Activated naive CD8-positive, alpha-beta T cell treated with anti-CD3 and anti-CD28 coated beads, Interleukin-2, amount 10 ng/mL, durations not matched to agents 7 days and 5 days (primary cell): Measurements from ENCODE around the gene CD1C. TPM values are rescaled to one million over a fixed set of nuclear protein-coding genes. Genes with fewer than 3 reads are reported as not detected.

Source experiments
- ATAC-seq: fragments of 150-1000 bp; cut with Tn5 transposase; one replicate; pipeline ENCODE4 v1.10.0; 2021; ENCODE audit warnings: low read depth, moderate library complexity
- POLR2A ChIA-PET: fragments of 350-600 bp; sonication (Branson Sonifier 250); formaldehyde crosslinking; loops from one replicate; lab custom pipeline; 2021; ENCODE audit warnings: antibody characterized with exemption; lab: Charles Lee
- DNase-seq: peaks from one replicate; pipeline ENCODE4 v3.0.0; 2021
- H3K27ac Mint-ChIP-seq: one replicate; pipeline ENCODE4 v1.8.0; 2022; ENCODE audit warnings: mild to moderate bottlenecking, mixed read lengths
- H3K27me3 Mint-ChIP-seq: one replicate; pipeline ENCODE4 v1.8.0; 2022; ENCODE audit warnings: mild to moderate bottlenecking, moderate library complexity, mixed read lengths
- H3K36me3 Mint-ChIP-seq: one replicate; pipeline ENCODE4 v1.8.0; 2021; ENCODE audit warnings: mild to moderate bottlenecking, mixed read lengths
- H3K4me1 Mint-ChIP-seq: one replicate; pipeline ENCODE4 v1.8.0; 2021; ENCODE audit warnings: mixed read lengths
- H3K4me3 Mint-ChIP-seq: one replicate; pipeline ENCODE4 v1.8.0; 2022; ENCODE audit warnings: mild to moderate bottlenecking, moderate library complexity, mixed read lengths
- H3K9me3 Mint-ChIP-seq: one replicate; pipeline ENCODE4 v1.8.0; 2021; ENCODE audit warnings: mixed read lengths
- total RNA-seq, 2 experiments: library from RNA; stranded (reverse); gene quantifications; one replicate each; pipeline ENCODE4 v1.2.3, GENCODE V29; 2021

CD1C gene
- total RNA-seq, 2 experiments from 2014 or later: not detected

- Mint-ChIP-seq H3K4me1 (peaks cover 15% of the 10 kb centered on the region), H3K27me3 (peaks cover 7% of the 10 kb centered on the region), H3K4me3 (peak overlapping the region; percentile 62), H3K9me3 (peaks cover 2% of the 10 kb centered on the region), H3K36me3 (no peaks in the 10 kb centered on the region), H3K27ac (peak overlapping the region; percentile 71)
- ATAC-seq: peak; percentile 45
- POLR2A ChIA-PET: no interaction called here
- DNase-seq: no peak
Observed at GRCh38 chr1:158285756-158286241, 3.9 kb upstream of the CD1C start.

GRCh38 chr1:158286487-158286886 is 3.2 kb upstream of the CD1C start:
- Mint-ChIP-seq H3K36me3 (no peaks in the 10 kb centered on the region), H3K27me3 (peaks cover 7% of the 10 kb centered on the region), H3K9me3 (no peaks in the 10 kb centered on the region), H3K27ac (no peak overlapping the region), H3K4me3 (no peak overlapping the region), H3K4me1 (peaks cover 15% of the 10 kb centered on the region)
- POLR2A ChIA-PET: no interaction called here
- DNase-seq (no peak), ATAC-seq (no peak)

- no peak overlapping the region for H3K4me3 Mint-ChIP-seq
- H3K27me3 Mint-ChIP-seq: peaks cover 7% of the 10 kb centered on the region
- H3K4me1 Mint-ChIP-seq: peaks cover 15% of the 10 kb centered on the region
- H3K36me3 Mint-ChIP-seq: no peaks in the 10 kb centered on the region
- POLR2A ChIA-PET: no interaction called here
- H3K27ac Mint-ChIP-seq: no peak overlapping the region
- no peak for ATAC-seq
- DNase-seq: no peak
- H3K9me3 Mint-ChIP-seq: no peaks in the 10 kb centered on the region
Observed at GRCh38 chr1:158286941-158287346, 2.8 kb upstream of the CD1C start.

GRCh38 chr1:158290321-158290844 is 660 bp downstream of the CD1C start:
- Mint-ChIP-seq H3K9me3 (no peaks in the 10 kb centered on the region), H3K36me3 (no peaks in the 10 kb centered on the region), H3K27me3 (peaks cover 4% of the 10 kb centered on the region), H3K27ac (no peak overlapping the region), H3K4me1 (peaks cover 12% of the 10 kb centered on the region), H3K4me3 (no peak overlapping the region)
- no peak for ATAC-seq
- DNase-seq: no peak
- POLR2A ChIA-PET: no interaction called here

- H3K9me3 Mint-ChIP-seq: peaks cover 7% of the 10 kb centered on the region
- no peaks in the 10 kb centered on the region for H3K4me1 Mint-ChIP-seq
- H3K4me3 Mint-ChIP-seq: no peak overlapping the region
- H3K27ac Mint-ChIP-seq: no peak overlapping the region
- peaks cover 6% of the 10 kb centered on the region for H3K27me3 Mint-ChIP-seq
- POLR2A ChIA-PET: no interaction called here
- H3K36me3 Mint-ChIP-seq: no peaks in the 10 kb centered on the region
- ATAC-seq: no peak
- no peak for DNase-seq
Observed at GRCh38 chr1:158295791-158296190, 6.1 kb downstream of the CD1C start.

- Mint-ChIP-seq H3K36me3 (no peaks in the 10 kb centered on the region), H3K27me3 (no peaks in the 10 kb centered on the region), H3K4me1 (no peaks in the 10 kb centered on the region), H3K4me3 (no peak overlapping the region), H3K9me3 (peaks cover 3% of the 10 kb centered on the region), H3K27ac (no peak overlapping the region)
- ATAC-seq (no peak), DNase-seq (no peak)
- POLR2A ChIA-PET: no interaction called here
Observed at GRCh38 chr1:158310623-158311022, 20.9 kb downstream of the CD1C start.

GRCh38 chr1:158311066-158311465 is 21.3 kb downstream of the CD1C start:
- Mint-ChIP-seq H3K4me1 (no peaks in the 10 kb centered on the region), H3K4me3 (no peak overlapping the region), H3K36me3 (no peaks in the 10 kb centered on the region), H3K27ac (no peak overlapping the region), H3K9me3 (peaks cover 3% of the 10 kb centered on the region), H3K27me3 (no peaks in the 10 kb centered on the region)
- POLR2A ChIA-PET: no interaction called here
- no peak for ATAC-seq
- no peak for DNase-seq

GRCh38 chr1:158323866-158324265 is 34.1 kb downstream of the CD1C start:
- H3K4me3 Mint-ChIP-seq: no peak overlapping the region
- DNase-seq (no peak), ATAC-seq (no peak)
- H3K4me1 Mint-ChIP-seq: no peaks in the 10 kb centered on the region
- H3K9me3 Mint-ChIP-seq: no peaks in the 10 kb centered on the region
- H3K27ac Mint-ChIP-seq: no peak overlapping the region
- H3K27me3 Mint-ChIP-seq: peaks cover 4% of the 10 kb centered on the region
- POLR2A ChIA-PET: no interaction called here
- peaks cover 1% of the 10 kb centered on the region for H3K36me3 Mint-ChIP-seq

- H3K36me3 Mint-ChIP-seq: peaks cover 1% of the 10 kb centered on the region
- POLR2A ChIA-PET: no interaction called here
- no peaks in the 10 kb centered on the region for H3K9me3 Mint-ChIP-seq
- DNase-seq (no peak), ATAC-seq (no peak)
- no peak overlapping the region for H3K4me3 Mint-ChIP-seq
- H3K27me3 Mint-ChIP-seq: peaks cover 4% of the 10 kb centered on the region
- no peaks in the 10 kb centered on the region for H3K4me1 Mint-ChIP-seq
- H3K27ac Mint-ChIP-seq: no peak overlapping the region
Observed at GRCh38 chr1:158324395-158324794, 34.7 kb downstream of the CD1C start.

- Mint-ChIP-seq H3K36me3 (no peaks in the 10 kb centered on the region), H3K27me3 (no peaks in the 10 kb centered on the region), H3K4me1 (no peaks in the 10 kb centered on the region), H3K4me3 (no peak overlapping the region), H3K9me3 (no peaks in the 10 kb centered on the region), H3K27ac (no peak overlapping the region)
- DNase-seq (no peak), ATAC-seq (no peak)
- POLR2A ChIA-PET: no interaction called here
Observed at GRCh38 chr1:158327481-158327880, 37.8 kb downstream of the CD1C start.

GRCh38 chr1:158328426-158328825 is 38.7 kb downstream of the CD1C start:
- Mint-ChIP-seq H3K36me3 (no peaks in the 10 kb centered on the region), H3K4me1 (peaks cover 3% of the 10 kb centered on the region), H3K4me3 (no peak overlapping the region), H3K27ac (no peak overlapping the region), H3K9me3 (no peaks in the 10 kb centered on the region), H3K27me3 (no peaks in the 10 kb centered on the region)
- POLR2A ChIA-PET: no interaction called here
- ATAC-seq (no peak), DNase-seq (no peak)

- DNase-seq: no peak
- H3K27me3 Mint-ChIP-seq: peaks cover under 1% of the 10 kb centered on the region
- no peaks in the 10 kb centered on the region for H3K36me3 Mint-ChIP-seq
- no peak overlapping the region for H3K27ac Mint-ChIP-seq
- no peak overlapping the region for H3K4me3 Mint-ChIP-seq
- no peak for ATAC-seq
- peaks cover 7% of the 10 kb centered on the region for H3K4me1 Mint-ChIP-seq
- H3K9me3 Mint-ChIP-seq: no peaks in the 10 kb centered on the region
- POLR2A ChIA-PET: no interaction called here
Observed at GRCh38 chr1:158329300-158329699, 39.6 kb downstream of the CD1C start.

GRCh38 chr1:158329733-158330132 is 40.0 kb downstream of the CD1C start:
- H3K27ac Mint-ChIP-seq: no peak overlapping the region
- ATAC-seq: no peak
- POLR2A ChIA-PET: no interaction called here

GRCh38 chr1:158330391-158331105 is 40.8 kb downstream of the CD1C start:
- POLR2A ChIA-PET: no interaction called here
- no peak for ATAC-seq
- no peaks in the 10 kb centered on the region for H3K9me3 Mint-ChIP-seq
- H3K27ac Mint-ChIP-seq: no peak overlapping the region
- H3K27me3 Mint-ChIP-seq: peaks cover 3% of the 10 kb centered on the region
- no peaks in the 10 kb centered on the region for H3K36me3 Mint-ChIP-seq
- peaks cover 10% of the 10 kb centered on the region for H3K4me1 Mint-ChIP-seq
- H3K4me3 Mint-ChIP-seq: no peak overlapping the region
- no peak for DNase-seq

More at GRCh38 chr1:158329733-158330132, 40.0 kb downstream of the CD1C start:
- Mint-ChIP-seq H3K4me3 (no peak overlapping the region), H3K9me3 (no peaks in the 10 kb centered on the region), H3K36me3 (no peaks in the 10 kb centered on the region), H3K27me3 (peaks cover 3% of the 10 kb centered on the region), H3K4me1 (peaks cover 10% of the 10 kb centered on the region)
- DNase-seq: no peak
